Esophagus squamous epithelium (tissue), 4 donors: Measurements from ENCODE around the gene KRTAP4-9.
"Not testable (repeated sequence)": the region's sequence is repeated elsewhere in the genome, so short reads cannot be mapped to it uniquely, and the experiment has no call there.

Experiments used
- CTCF ChIP-seq, 6 experiments: fragments of 450-650 bp in 4 of 6; fragments of 200-600 bp in 2 of 6; sonication (generic) in 2 of 6; IDR thresholded peaks; one replicate each; pipeline ENCODE4 v1.5.1; 2016 to 2019; ENCODE audit warnings: antibody characterized with exemption in 6 of 6, mild to moderate bottlenecking in 4 of 6, moderate library complexity in 4 of 6
- POLR2A ChIP-seq, 4 donors: fragments of 450-650 bp; IDR thresholded peaks; one replicate each; pipeline ENCODE4 v1.6.1; 2017; ENCODE audit warnings: antibody characterized with exemption in 4 of 4, mild to moderate bottlenecking in 4 of 4, moderate library complexity in 3 of 4

- not testable (repeated sequence) for TF ChIP-seq CTCF, POLR2A (IDR thresholded peaks at IDR 0.05)
Observed at GRCh38 chr17:41108728-41109386, 3.7 kb downstream of the KRTAP4-9 start.
